Uterus (tissue), 2 donors: Measurements from ENCODE around the gene GPR137.
A peak's percentile ranks its signal among the peaks of the same experiment; 100 is the strongest.

Experiments used
- POLR2A ChIP-seq, 2 donors: fragments of 450-650 bp; IDR thresholded peaks; one replicate each; pipeline ENCODE4 v1.6.1; 2016; ENCODE audit warnings: antibody characterized with exemption in 2 of 2, mild to moderate bottlenecking in 1 of 2, moderate library complexity in 1 of 2
- TF ChIP-seq, protein P1 (sequence below), 4 experiments: fragments of 200-600 bp in 2 of 4; fragments of 450-650 bp in 2 of 4; sonication (generic) in 2 of 4; IDR thresholded peaks; one replicate each; pipeline ENCODE4 v1.5.1; 2016 to 2019; ENCODE audit warnings: antibody characterized with exemption in 4 of 4, mild to moderate bottlenecking in 2 of 4, moderate library complexity in 1 of 4

DNA sequence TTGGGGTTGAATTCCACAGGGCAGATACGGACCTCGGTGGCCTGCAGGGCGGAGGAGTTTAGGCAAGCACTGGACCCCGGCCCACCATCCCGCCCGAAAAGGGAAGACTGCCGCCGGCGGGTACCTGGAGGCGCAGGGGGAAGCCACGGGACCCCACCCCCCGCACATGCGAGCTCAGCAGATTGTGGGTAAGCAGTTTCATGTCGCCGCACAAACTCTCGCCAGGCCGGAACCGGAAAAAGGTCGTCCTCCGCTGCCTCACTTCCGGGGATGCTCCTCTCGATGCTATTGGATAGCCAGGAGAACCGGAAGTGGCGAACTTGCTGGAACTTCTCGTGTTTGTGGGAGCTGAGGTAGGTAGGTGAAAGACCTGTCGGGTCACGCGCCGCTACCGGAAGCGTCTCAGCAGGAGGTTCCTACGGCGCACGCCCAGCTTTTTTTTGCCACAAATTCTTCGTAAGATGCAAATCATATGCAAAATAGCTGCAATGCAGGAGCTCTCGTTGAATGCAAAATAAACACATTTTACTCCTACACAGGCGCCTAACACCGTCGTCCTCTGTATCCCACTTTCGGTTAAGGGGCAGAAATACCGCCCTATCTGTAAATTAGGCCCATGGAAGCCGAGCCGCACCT lies 31.8 kb downstream of the GPR137 start, which contains the start of gene TRMT112:
- TF ChIP-seq, protein P1, sequence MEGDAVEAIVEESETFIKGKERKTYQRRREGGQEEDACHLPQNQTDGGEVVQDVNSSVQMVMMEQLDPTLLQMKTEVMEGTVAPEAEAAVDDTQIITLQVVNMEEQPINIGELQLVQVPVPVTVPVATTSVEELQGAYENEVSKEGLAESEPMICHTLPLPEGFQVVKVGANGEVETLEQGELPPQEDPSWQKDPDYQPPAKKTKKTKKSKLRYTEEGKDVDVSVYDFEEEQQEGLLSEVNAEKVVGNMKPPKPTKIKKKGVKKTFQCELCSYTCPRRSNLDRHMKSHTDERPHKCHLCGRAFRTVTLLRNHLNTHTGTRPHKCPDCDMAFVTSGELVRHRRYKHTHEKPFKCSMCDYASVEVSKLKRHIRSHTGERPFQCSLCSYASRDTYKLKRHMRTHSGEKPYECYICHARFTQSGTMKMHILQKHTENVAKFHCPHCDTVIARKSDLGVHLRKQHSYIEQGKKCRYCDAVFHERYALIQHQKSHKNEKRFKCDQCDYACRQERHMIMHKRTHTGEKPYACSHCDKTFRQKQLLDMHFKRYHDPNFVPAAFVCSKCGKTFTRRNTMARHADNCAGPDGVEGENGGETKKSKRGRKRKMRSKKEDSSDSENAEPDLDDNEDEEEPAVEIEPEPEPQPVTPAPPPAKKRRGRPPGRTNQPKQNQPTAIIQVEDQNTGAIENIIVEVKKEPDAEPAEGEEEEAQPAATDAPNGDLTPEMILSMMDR (IDR thresholded peaks at IDR 0.05), result peak in 1 of 4 experiments; percentile 0
- TF ChIP-seq POLR2A (IDR thresholded peaks at IDR 0.05), result peak; percentile 70 to 85
